HG02642 (cell line): ENCODE results near the gene VWA5B2.

Experiments used
- ATAC-seq: cut with Tn5 transposase; IDR thresholded peaks from one replicate; pipeline ENCODE4 v1.9.1; 2021; ENCODE audit warnings: mild to moderate bottlenecking; ENCODE audit not compliant: unreplicated experiment, poor library complexity

Gene VWA5B2

DNA sequence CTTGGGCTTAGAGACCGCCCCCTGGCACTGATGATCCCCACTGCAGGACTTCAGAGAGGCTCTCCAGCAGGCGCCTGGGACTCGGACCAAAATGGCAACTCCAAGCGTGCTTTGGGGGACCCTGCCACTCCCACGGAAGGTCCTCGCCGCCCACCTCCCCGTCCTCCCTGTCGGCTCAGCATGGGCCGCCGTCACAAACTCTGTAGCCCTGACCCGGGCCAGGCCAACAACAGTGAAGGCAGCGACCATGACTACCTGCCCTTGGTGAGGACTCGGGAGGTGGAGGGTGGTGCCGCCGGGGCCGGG lies 11.7 kb downstream of the VWA5B2 start:
- ATAC-seq: no peak

DNA sequence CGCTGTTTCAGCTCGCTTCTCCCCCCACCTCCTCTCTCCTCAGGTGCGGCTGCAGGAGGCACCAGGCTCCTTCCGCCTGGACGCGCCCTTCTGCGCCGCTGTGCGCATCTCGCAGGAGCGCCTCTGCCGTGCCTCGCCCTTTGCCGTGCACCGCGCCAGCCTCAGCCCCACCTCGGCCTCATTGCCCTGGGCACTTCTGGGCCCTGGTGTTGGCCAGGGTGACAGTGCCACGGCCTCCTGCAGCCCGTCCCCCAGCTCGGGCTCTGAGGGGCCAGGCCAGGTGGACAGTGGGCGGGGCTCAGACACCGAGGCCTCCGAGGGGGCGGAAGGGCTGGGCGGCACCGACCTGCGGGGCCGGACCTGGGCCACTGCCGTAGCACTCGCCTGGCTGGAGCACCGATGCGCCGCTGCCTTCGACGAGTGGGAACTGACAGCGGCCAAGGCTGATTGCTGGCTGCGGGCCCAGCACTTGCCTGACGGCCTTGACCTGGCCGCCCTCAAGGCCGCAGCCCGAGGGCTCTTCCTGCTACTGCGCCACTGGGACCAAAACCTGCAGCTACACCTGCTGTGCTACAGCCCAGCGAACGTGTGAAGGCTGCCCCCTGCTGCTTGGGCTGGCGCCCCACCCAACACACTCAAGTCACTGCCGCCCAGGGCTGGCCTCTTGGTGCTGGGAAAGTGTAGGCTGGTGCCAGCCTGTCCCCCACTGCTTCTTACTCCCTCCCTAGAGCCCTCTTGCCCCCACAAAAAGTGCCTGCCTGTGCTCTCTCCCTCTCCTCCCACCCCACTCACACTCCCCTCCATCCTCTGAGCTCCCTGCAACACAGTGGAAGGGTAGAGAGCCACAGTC lies 12.3 kb downstream of the VWA5B2 start:
- ATAC-seq: no peak

DNA sequence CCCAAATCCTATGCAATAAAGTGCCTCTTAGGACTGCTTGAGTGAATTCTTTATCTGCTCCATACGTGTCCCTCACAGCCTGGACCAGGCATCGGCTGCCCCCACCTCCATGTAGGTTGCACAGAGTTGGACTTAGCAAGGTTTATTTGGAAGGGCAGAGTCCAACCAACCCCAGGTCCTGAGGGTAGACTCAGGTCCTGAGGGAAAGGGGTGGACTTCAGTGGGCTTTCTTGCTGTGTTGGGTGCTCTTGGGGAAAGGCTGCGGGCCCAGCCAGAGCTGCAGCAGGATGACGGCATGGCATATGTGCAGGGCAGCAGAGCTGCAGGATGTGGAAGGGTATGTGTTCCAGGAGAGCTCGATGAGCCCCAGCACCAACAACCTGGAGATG lies 12.9 kb downstream of the VWA5B2 start:
- ATAC-seq: no peak

DNA sequence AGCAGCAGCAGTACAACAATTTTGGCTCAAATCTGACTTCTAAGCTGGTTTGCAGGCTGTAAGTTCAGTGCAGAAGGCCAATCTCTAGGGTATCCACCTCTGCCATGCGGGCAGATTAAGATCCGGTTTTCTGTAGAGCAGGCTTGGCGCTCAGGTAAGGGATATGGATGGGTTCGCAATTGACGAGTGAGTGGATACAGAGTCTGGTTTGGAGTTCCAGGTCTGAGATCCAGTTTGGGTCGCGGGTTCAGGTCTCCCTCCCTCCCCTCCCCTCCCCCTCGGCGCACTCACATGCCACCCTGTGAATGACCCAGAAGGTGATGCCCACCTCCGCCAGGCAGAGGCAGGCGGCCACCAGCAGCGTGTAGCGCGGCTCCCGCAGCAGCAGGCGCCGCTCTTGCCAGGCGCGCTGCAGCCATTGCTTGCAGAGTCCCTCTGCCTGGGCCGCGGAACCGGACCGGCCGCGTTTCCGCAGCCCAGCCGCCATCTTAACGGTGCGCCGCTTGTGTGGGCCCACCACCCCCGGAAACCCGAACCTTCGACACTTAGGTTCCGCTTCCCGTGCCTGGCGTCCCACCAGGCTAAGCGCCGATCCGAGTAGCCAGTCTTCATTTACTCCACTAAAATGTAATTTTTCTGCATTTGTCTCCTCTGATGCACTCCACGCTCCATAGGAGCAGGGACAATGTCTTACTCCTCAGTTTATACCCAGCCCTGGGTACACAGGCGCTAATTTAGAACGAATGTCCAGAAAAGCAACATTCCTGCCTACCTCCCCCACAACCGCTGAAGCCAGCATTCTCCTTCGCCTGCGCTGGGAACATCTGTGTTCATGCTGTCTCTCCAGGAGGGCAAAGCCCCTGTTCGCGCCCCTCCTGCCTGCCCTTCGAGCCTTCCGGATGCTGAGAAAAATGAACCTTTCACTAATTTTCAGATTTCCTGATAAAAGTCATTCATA lies 19.3 kb downstream of the VWA5B2 start, which contains the start of gene ALG3:
Gene ALG3 (minus strand): TSS at position 509 of the 958 bp plus-strand sequence. CDS start 22 bp downstream, at position 487.
- peak; percentile 61 for ATAC-seq

DNA sequence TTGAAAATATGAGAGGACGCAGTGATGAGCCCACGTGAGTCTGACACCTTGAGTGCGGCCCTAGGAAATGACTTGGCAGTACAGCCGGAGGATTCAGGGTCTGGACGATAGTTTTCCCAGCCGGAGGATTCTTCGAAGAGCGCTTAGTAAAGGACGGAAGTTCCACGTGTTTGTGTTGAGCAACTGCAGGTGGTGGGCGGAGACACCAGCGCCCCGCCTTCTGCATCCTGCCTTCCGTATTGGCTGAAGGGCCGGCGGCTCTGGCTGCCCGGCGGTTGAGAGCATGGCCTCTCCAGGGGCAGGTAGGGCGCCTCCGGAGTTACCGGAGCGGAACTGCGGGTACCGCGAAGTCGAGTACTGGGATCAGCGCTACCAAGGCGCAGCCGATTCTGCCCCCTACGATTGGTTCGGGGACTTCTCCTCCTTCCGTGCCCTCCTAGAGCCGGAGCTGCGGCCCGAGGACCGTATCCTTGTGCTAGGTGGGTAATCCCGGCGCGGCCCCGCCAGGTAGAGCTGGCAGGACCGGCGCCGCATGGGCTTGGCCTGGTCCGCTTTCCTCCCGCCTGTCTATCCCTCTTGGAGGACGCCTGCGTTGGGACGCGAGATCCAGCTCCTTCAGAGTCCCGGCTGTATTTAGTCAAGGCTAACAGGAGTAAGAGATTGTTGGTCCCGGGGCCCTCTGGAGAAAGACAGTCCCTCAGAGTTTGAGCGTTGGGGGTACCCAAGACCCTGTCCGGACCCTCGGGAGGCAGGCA lies 20.2 kb downstream of the VWA5B2 start, which contains the start of gene EEF1AKMT4:
Gene EEF1AKMT4 (plus strand): TSS at position 261 of the 755 bp plus-strand sequence. CDS start 23 bp downstream, at position 284.
- ATAC-seq: peak; percentile 88

DNA sequence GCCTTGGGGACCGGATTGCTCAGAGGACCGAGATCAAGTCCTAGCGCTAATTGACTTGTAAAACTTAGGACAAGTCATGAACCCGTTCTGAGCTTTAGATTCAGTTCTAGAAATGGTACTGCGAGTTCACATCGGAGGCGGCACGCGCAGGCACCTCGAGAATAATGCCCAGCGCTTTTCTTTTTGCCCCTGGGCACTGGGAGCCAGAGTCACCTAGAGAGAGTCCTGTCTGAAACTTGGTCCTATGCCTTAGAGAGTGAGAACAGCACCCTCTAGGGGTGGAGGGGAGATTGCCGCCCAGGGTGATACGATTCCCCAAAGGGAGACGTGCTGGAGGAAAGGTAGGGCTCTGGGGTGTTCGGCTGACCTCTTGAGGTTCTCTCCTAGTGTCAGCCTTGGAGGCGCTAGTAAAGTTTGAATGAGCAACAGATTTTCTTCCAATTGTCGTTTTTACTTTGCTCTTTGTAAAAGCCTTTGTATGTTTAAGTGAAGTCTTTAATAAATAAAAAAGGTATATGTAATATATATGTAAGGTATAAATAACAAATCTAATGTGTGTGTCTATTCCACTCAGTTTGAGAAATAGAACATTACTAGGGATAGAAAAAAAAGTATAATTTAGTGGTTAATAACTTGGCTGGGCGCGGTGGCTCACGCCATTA lies 20.9 kb downstream of the VWA5B2 start:
- peak; percentile 60 for ATAC-seq

DNA sequence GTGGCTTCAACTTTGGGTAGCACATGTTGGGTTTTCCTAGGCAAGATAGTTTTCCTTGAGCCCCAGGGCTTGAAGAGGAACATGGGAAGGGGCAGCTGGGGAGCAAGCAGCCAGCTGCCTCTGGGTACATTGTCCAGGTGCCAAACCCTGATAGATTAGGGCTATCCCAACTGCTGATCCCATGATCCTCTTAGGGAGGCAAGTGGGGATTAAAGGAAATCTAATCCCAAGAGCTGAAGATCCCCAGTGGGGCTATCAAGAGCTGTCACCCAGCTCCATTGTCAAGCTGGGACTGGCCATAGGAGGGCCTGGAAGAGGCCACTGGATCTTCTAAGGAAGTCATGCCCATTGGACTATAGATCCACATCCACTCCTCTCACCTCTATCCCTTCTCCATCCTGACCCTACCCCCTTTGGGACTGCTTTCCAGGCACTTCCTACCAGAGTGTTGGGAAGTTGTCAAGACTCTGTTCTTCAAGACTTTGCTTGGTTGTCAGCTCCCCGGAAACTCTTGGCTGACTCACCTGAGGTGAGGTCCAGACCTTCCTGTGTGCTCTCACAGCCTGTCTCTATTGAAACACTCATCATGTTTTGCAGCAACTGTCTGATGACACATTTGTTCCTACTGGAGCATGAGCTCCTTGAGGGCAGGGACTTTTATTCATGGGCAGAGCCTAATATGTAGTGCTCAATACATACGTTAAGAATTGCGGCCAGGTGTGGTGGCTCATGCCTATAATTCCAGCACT lies 26.1 kb downstream of the VWA5B2 start:
- ATAC-seq: no peak

DNA sequence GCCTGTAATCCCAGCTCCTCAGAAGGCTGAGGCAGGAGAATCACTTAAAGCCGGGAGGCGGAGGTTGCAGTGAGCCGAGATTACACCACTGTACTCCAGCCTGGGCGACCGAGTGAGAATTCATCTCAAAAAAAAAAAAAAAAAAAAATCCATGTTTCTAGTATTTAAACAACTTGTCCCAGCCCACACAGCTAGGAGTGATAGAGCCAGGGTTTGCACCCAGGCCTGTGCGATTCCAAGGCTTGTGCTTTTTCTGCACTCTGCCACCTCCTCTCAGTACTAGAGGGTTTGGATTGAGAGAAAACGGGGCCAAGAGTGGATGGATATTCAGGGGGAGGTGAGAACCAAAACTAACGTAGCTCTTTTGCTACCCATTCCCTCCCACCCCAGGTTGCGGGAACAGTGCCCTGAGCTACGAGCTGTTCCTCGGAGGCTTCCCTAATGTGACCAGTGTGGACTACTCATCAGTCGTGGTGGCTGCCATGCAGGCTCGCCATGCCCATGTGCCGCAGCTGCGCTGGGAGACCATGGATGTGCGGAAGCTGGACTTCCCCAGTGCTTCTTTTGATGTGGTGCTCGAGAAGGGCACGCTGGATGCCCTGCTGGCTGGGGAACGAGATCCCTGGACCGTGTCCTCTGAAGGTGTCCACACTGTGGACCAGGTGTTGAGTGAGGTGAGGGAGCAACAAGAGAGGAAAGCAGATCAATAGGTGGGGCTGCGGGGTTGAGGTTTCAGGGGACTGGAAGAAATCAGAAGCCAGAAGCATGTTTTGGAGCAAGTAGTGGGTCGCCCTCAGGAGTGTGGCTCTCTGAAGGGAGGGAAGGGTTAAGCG lies 27.9 kb downstream of the VWA5B2 start:
- no peak for ATAC-seq

GRCh38 chr3:184258926-184259325 lies 29.5 kb downstream of the VWA5B2 start:
- ATAC-seq: no peak

- ATAC-seq: no peak
Observed at GRCh38 chr3:184259396-184259877, 30.1 kb downstream of the VWA5B2 start.

DNA sequence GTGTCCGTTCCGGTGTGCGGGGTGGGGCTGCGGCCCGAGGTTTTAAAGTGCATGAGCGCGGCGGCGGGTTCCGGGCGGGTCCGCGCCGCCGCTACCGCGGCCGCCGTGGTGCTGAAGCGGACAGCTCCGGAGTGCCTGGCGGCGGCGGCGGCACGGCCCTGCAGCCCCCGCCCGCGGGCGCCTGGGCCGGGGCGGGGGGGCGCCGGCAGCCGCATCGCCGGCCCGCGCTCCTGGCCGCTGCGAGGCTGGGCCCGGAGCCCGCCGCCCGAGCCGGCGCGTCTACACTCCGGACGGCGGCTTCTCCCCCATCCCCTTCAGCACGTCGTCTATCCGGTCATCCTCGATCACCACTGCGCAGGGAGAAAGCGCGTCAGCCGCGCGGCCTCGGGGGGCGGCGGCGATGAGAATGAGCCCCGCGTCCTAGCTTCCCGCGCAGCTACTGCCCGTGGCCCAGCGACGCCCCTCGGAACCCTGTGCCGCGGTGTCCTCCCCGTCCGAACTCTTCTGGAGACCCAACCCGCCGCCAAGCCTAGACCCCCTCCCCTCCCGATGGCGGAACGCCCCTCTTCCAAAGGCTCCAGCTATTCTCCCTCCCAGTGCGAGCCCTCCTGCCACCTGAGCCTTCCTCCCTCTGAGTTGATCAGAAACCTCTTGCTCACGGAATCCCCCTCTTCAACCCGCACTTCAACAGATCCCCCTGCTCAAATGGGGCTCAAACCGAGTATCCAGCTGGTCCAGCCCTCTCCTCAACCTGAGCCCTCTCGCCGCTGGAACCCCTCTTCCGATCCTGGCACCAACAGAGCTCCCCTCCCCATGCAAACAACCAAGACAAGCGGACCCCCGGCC lies 30.7 kb downstream of the VWA5B2 start:
- no peak for ATAC-seq

DNA sequence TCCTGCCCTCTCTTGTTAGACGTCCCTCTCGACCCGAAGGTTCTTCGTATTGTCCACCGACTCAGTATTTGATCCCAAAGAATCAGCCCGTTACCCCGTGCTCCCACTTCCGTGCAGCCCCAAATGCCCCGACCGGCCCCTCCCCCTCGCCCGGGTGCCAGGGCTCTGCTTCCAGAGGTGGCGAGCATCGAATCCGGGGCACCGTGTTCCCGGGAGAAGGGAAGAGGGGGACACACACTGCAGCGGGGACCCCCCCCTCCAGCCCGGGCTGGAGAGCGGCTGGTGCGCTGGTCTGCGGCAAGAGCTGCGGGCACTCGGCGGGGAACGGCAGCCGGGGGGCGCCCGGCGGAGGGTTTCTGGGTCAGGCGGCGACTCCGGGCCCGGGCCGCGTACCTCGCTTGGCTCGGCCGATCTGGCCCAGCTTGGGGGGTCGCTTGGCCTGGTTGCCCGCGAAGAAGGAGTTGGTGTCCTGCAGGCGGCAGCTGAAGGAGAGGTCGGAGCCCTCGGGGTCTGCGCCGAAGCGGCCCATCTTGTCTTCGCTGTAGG lies 31.4 kb downstream of the VWA5B2 start:
- no peak for ATAC-seq

DNA sequence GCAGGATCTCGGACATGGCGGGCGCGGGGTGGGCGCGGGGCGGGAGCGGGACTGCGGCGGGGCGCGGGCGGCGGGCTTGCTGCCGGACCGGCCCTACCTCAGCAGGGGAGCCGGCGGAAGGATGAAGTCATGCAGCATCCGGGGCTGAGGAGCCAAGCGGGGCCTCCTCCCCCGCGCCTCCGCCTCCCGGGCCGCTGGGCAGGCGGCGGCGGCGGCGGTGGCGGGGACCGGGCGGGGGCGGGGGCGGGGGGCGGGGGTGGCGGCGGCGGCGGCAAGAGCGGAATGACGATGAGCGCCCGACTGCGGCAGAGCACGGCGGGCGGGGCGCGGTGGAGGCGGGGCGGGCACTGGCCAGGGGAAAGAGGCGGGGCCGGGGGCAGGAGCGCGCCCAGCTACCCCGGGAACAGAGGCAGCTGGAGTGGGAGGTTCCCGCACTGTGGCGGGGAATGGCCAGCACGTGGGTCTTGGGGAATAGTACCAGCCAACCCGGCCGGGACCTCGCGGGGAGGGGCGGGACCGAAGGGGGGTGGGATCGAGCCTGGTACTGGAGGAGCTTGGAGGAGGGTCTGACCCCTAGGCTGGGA lies 32.0 kb downstream of the VWA5B2 start, which contains the start of gene CAMK2N2:
Gene CAMK2N2 (minus strand): TSS at position 284 of the 584 bp plus-strand sequence. CDS start 268 bp downstream, at position 16.
- peak; percentile 61 for ATAC-seq

DNA sequence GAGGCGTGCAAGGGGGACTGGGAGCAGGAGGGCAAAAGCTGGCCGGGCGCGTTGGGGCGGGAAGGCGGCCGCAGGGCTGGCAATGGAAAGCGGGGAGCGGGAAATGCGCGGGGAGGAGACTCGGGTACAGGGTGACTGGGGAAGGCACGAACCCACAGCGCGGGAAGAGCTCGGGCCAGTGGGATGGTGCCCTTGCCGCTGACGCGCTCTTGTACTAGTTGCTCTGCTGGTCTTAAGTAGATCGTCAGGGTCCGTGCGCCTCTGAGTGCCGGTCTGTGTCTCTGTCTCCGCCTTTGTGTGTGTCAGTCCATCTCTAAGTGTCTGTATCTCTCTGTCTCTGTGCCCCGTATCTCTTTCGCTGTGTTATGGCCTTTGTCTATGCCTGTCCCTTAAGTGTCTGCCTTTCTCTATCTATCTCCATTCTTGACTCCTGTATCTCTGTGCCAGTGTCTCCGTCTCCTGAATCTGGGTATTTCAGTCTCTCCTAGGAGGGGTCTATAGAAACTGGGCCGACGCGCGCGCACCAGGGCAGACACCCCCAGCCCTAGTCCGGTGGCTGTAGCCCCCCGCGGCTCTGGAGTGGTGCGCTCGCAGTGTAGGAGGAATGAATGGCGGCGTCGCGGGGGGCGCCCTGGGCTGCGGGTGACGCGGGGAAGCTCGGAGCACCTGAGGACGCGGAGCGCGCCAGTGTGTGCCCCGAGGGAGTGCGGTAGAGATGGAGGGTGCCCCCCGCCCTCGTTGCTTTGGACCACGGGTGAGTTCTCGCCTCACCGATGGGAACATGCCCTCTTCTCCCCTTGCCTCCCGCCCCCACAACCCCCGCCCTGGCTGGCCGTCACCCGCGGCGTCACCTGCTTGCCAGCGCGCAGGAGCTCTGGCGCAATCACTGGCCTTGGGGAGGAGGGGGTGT lies 32.7 kb downstream of the VWA5B2 start:
- ATAC-seq: no peak

GRCh38 chr3:184262764-184263179 lies 33.4 kb downstream of the VWA5B2 start:
- no peak for ATAC-seq
